Lung (tissue), 12 donors: ENCODE data around the gene CDK5RAP2. TPM values are rescaled to one million over a fixed set of nuclear protein-coding genes. Genes with fewer than 3 reads are reported as not detected.

Experiments used
- ATAC-seq: fragments of 200-7000 bp; cut with Tn5 transposase; one replicate; pipeline ENCODE4 v1.9.1; 2020; ENCODE audit warnings: moderate number of reproducible peaks; ENCODE audit not compliant: insufficient read depth, low FRiP score
- DNase-seq, 3 donors: peaks; one replicate each; pipeline ENCODE4 v3.0.0-alpha.2; 2013 to 2017
- H3K27ac ChIP-seq, 2 donors: one replicate each; pipeline ENCODE4 v1.5.1; 2013; ENCODE audit warnings: mild to moderate bottlenecking in 2 of 2, moderate library complexity in 2 of 2, control low read depth in 1 of 2, inconsistent platforms in 1 of 2, low read depth in 1 of 2, low read length in 1 of 2
- H3K27me3 ChIP-seq, 3 donors: one replicate each; pipeline ENCODE4 v1.5.1; 2013; ENCODE audit warnings: low read length in 2 of 3; ENCODE audit not compliant: control insufficient read depth in 3 of 3, insufficient read depth in 3 of 3
- H3K36me3 ChIP-seq, 4 donors: one replicate each; pipeline ENCODE4 v1.5.1; 2013; ENCODE audit warnings: low read length in 4 of 4, mild to moderate bottlenecking in 1 of 4, moderate library complexity in 1 of 4; ENCODE audit not compliant: control insufficient read depth in 4 of 4, insufficient read depth in 4 of 4
- H3K4me1 ChIP-seq, 5 donors: one replicate each; pipeline ENCODE4 v1.5.1; 2013; ENCODE audit warnings: low read length in 5 of 5, mild to moderate bottlenecking in 2 of 5, moderate library complexity in 1 of 5; ENCODE audit not compliant: control insufficient read depth in 5 of 5, insufficient read depth in 5 of 5
- H3K4me3 ChIP-seq: one replicate; pipeline ENCODE4 v1.5.1; 2013; ENCODE audit warnings: mild to moderate bottlenecking, control low read depth, moderate library complexity
- H3K9ac ChIP-seq, 2 donors: one replicate each; pipeline ENCODE4 v1.5.1; 2013; ENCODE audit warnings: low read length in 2 of 2, control low read depth in 1 of 2; ENCODE audit not compliant: insufficient read depth in 1 of 2
- H3K9me3 ChIP-seq, 4 donors: one replicate each; pipeline ENCODE4 v1.5.1; 2013; ENCODE audit warnings: low read length in 3 of 4, mild to moderate bottlenecking in 1 of 4, moderate library complexity in 1 of 4; ENCODE audit not compliant: control insufficient read depth in 4 of 4, insufficient read depth in 3 of 4
- whole genome bisulfite sequencing, 2 donors: extraction: QIAGEN DNeasy Blood & Tissue Kit; methylation state at CpG; one replicate each; pipeline ENCODE4 v1.1.7; 2013; 5-methylcytosine and 5-hydroxymethylcytosine counted together
- polyA plus RNA-seq, 2 donors: library from polyadenylated mRNA; stranded (reverse); fragments of 200-250 nt; gene quantifications; one replicate each; pipeline ENCODE4 v1.2.1, GENCODE V29; 2013
- total RNA-seq, 2 donors: library from RNA; depleted of rRNA in 1 of 2; stranded (reverse); fragments of >200 nt in 1 of 2; gene quantifications; one replicate each; pipeline ENCODE4 v1.2.1, GENCODE V29; 2014 to 2021
- TF ChIP-seq, protein P1 (sequence below): IDR thresholded peaks from 2 replicates; pipeline ENCODE4 v1.5.1; 2012; ENCODE audit warnings: mild to moderate bottlenecking; ENCODE audit errors: control extremely low read depth, extremely low read depth
- donor health status: control.
- donor health status: control.
- donor health status: Bipolar disorder and iron deficiency.
- donor health status: healthy.
- donor health status: DM: yes; HTN: yes; CAD: no.

Gene CDK5RAP2
- total and polyA plus RNA-seq, 4 donors: 25.6 to 65.7 (median 35.9) TPM

GRCh38 chr9:120411862-120412424 lies 168.0 kb downstream of the CDK5RAP2 start:
- H3K36me3 ChIP-seq: peaks cover 9 to 35% (median 28%) of the 10 kb centered on the region in 4 donors
- no peak overlapping the region for H3K9ac ChIP-seq
- no peak for DNase-seq
- no peaks in the 10 kb centered on the region for H3K27me3 ChIP-seq
- H3K27ac ChIP-seq: no peak overlapping the region
- ATAC-seq: no peak
- H3K4me1 ChIP-seq: peaks cover 0 to 7% (median 0%) of the 10 kb centered on the region in 5 donors
- H3K9me3 ChIP-seq: peaks cover 0 to 5% (median 0%) of the 10 kb centered on the region in 4 donors
- 89% methylated on average over 5 of the region's 5 CpGs for WGBS, 2 donors
- TF ChIP-seq, protein P1, sequence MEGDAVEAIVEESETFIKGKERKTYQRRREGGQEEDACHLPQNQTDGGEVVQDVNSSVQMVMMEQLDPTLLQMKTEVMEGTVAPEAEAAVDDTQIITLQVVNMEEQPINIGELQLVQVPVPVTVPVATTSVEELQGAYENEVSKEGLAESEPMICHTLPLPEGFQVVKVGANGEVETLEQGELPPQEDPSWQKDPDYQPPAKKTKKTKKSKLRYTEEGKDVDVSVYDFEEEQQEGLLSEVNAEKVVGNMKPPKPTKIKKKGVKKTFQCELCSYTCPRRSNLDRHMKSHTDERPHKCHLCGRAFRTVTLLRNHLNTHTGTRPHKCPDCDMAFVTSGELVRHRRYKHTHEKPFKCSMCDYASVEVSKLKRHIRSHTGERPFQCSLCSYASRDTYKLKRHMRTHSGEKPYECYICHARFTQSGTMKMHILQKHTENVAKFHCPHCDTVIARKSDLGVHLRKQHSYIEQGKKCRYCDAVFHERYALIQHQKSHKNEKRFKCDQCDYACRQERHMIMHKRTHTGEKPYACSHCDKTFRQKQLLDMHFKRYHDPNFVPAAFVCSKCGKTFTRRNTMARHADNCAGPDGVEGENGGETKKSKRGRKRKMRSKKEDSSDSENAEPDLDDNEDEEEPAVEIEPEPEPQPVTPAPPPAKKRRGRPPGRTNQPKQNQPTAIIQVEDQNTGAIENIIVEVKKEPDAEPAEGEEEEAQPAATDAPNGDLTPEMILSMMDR: no peak
- no peak overlapping the region for H3K4me3 ChIP-seq

GRCh38 chr9:120410925-120411501 lies 169.0 kb downstream of the CDK5RAP2 start:
- Histone ChIP-seq H3K4me3 (no peak overlapping the region), H3K4me1 (peaks cover 0 to 7% (median 0%) of the 10 kb centered on the region in 5 donors), H3K36me3 (peaks cover 9 to 38% (median 28%) of the 10 kb centered on the region in 4 donors), H3K9ac (no peak overlapping the region), H3K27ac (no peak overlapping the region), H3K9me3 (peaks cover 0 to 5% (median 0%) of the 10 kb centered on the region in 4 donors), H3K27me3 (no peaks in the 10 kb centered on the region)
- DNase-seq (no peak), ATAC-seq (no peak)
- 77 to 86% methylated on average over 3 of the region's 3 CpGs for WGBS, 2 donors
- TF ChIP-seq, protein P1: no peak

DNA sequence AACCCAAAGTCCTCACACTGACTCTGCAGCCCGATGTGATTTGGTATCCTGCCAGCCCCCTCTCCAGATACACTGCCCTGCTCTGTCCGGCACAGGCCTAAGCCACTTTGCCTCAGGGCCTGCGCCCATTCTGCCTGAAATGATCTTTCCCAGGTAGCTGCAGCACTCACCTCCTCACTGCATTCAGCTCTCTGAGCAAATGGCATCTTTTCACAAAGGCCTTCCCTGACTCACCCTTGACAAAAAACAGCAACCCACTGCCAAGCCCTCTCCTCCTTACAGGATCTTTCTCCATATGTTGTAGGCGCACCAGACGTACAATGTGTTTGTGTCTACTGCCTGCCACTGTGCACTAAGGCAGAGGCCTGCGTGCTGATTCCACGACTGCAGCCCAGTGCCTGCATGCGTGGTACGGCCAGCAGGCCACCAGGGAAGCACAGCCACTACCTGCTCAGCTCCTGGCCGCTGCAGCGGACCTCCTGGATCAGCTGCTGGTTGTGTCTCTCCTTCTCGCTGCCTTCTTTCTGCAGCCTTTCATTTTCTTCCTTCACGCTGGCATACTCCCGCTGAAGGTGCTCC lies 171.2 kb downstream of the CDK5RAP2 start:
- WGBS, 2 donors: 96 to 97% methylated on average over 14 of the region's 14 CpGs
- no peak for DNase-seq
- no peaks in the 10 kb centered on the region for H3K27me3 ChIP-seq
- H3K9me3 ChIP-seq: peaks cover 0 to 5% (median 0%) of the 10 kb centered on the region in 4 donors
- H3K4me1 ChIP-seq: peaks cover 0 to 7% (median 0%) of the 10 kb centered on the region in 5 donors
- no peak overlapping the region for H3K4me3 ChIP-seq
- ATAC-seq: no peak
- peaks cover 12 to 42% (median 28%) of the 10 kb centered on the region in 4 donors for H3K36me3 ChIP-seq
- TF ChIP-seq, protein P1: no peak
- no peak overlapping the region for H3K9ac ChIP-seq
- H3K27ac ChIP-seq: no peak overlapping the region
